ENCODE data around the gene MOB3A. TPM values are rescaled to one million over a fixed set of nuclear protein-coding genes. Genes with fewer than 3 reads are reported as not detected.
A peak's percentile ranks its signal among the peaks of the same experiment; 100 is the strongest.

The MOB3A gene
- total and polyA plus RNA-seq, 2 experiments from 2014 or later, result 15.7 to 25.1 TPM

DNA sequence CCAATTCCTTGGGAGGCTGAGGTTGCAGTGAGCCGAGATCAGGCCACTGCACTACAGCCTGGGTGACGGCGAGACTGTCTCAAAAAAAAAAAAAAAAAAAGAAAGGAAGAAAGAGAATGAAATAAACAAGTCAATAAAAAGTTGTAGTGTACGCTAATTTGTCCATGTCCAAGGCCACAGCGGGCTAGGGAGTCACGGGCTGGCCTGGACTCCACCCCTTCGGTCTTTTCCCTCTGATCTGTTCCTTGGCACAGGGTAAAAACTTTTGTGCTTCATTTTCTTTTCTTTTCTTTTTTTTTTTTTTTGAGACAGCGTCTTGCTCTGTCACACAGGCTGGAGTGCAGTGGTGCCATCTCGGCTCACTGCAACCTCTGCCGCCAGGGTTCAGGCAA is 25.7 kb downstream of the MOB3A start:
- H3K4me3 ChIP-seq, result no peak overlapping the region
- peaks cover 8% of the 10 kb centered on the region for H3K4me1 ChIP-seq (ENCODE audit: insufficient read depth)
- H3K9me3 ChIP-seq (ENCODE audit: low read depth), result no peaks in the 10 kb centered on the region
- H2AFZ ChIP-seq, result no peak overlapping the region
- H3K4me2 ChIP-seq, result no peak overlapping the region
- no peaks in the 10 kb centered on the region for H4K20me1 ChIP-seq (ENCODE audit: insufficient read depth, poor library complexity, severe bottlenecking)
- TF ChIP-seq EZH2 (IDR thresholded peaks at IDR 0.05; ENCODE audit: borderline replicate concordance) (no peak), EZH2phosphoT487 (IDR thresholded peaks at IDR 0.05; ENCODE audit: low read depth, severe bottlenecking, unreplicated experiment) (no peak)
- TF ChIP-seq, protein P1, sequence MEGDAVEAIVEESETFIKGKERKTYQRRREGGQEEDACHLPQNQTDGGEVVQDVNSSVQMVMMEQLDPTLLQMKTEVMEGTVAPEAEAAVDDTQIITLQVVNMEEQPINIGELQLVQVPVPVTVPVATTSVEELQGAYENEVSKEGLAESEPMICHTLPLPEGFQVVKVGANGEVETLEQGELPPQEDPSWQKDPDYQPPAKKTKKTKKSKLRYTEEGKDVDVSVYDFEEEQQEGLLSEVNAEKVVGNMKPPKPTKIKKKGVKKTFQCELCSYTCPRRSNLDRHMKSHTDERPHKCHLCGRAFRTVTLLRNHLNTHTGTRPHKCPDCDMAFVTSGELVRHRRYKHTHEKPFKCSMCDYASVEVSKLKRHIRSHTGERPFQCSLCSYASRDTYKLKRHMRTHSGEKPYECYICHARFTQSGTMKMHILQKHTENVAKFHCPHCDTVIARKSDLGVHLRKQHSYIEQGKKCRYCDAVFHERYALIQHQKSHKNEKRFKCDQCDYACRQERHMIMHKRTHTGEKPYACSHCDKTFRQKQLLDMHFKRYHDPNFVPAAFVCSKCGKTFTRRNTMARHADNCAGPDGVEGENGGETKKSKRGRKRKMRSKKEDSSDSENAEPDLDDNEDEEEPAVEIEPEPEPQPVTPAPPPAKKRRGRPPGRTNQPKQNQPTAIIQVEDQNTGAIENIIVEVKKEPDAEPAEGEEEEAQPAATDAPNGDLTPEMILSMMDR (IDR thresholded peaks at IDR 0.05; ENCODE audit: poor library complexity), result no peak
- no peak overlapping the region for H3K27ac ChIP-seq
- H3K9me2 ChIP-seq (replicated peaks; ENCODE audit: insufficient read depth), result no peaks in the 10 kb centered on the region
- WGBS (ENCODE audit: low lambda C conversion rate, missing lambda C conversion rate), result 94% methylated on average over 10 of the region's 10 CpGs
- H3K79me2 ChIP-seq, result no peaks in the 10 kb centered on the region
- DNase-seq (ENCODE audit: low spot score), result no peak
- no peaks in the 10 kb centered on the region for H3K27me3 ChIP-seq
- H3K36me3 ChIP-seq (replicated peaks; ENCODE audit: insufficient read depth, low read depth), result no peaks in the 10 kb centered on the region

DNA sequence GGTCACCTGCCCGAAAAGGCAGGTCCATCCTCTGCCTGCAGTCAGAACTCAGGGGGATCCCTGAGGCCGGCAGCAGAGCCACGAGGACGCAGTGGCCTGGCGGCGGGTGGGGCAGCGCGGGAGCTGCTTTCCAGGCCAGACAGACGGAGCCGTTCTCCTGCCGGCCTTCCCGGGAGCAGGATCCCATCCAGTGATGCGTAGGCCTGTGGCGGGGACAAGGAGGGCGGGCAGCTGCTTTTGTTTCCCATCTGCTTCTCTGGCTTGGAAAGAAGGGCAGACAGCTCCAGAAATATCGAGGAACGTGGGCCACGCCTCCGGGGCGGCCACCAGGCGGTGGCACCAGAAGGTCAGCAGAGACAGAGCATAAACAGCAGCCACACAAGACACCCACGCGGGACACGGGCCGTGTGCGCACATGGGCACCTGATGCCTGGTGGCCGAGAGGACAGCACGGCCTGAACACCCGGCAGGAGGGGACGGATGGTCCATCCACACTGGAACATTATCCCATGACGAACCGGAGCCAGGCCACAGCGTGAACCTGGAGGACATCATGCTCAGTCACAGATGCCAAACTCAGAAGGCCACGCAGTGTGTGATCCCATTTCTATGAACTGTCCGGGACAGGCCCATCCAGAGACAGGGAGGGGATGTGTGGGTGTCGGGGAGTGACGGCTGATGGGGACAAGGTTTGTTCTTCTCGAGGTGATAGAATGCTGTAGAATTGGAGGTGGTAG is 31.2 kb downstream of the MOB3A start:
- no peaks in the 10 kb centered on the region for H3K27me3 ChIP-seq
- DNase-seq (ENCODE audit: low spot score), result peak; percentile 3
- H3K27ac ChIP-seq, result no peak overlapping the region

DNA sequence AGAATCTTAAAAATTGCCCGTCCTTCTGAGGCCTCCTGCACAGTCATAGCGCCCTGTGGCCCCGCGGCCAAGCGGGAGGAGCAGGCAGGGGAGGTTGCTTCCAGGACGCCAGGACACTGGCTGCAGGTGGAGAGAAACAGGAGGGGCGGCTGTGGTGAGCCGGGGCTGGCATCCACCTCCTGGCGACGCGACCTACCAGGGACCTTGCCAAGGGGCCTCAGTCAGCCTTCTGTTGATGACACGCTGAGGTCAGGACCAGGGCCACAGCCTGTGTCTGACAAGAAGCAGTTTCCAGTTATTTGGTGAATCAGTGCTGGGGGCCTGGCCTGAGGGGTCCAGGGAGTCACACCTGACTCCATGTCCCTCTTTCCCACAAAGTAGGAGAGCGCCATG is 31.7 kb downstream of the MOB3A start:
- no peak overlapping the region for H2AFZ ChIP-seq
- 90% methylated on average over 13 of the region's 13 CpGs for WGBS (ENCODE audit: low lambda C conversion rate, missing lambda C conversion rate)
- TF ChIP-seq EZH2phosphoT487 (IDR thresholded peaks at IDR 0.05; ENCODE audit: low read depth, severe bottlenecking, unreplicated experiment) (no peak), EZH2 (IDR thresholded peaks at IDR 0.05; ENCODE audit: borderline replicate concordance) (no peak)
- TF ChIP-seq, protein P1 (IDR thresholded peaks at IDR 0.05; ENCODE audit: poor library complexity), result no peak
- H3K9me3 ChIP-seq (ENCODE audit: low read depth), result no peaks in the 10 kb centered on the region
- no peaks in the 10 kb centered on the region for H3K27me3 ChIP-seq
- H3K4me2 ChIP-seq, result no peak overlapping the region
- H3K4me1 ChIP-seq (ENCODE audit: insufficient read depth), result peaks cover 30% of the 10 kb centered on the region
- H3K4me3 ChIP-seq, result no peak overlapping the region
- peaks cover 7% of the 10 kb centered on the region for H3K79me2 ChIP-seq
- no peaks in the 10 kb centered on the region for H3K36me3 ChIP-seq (replicated peaks; ENCODE audit: insufficient read depth, low read depth)
- H3K27ac ChIP-seq, result no peak overlapping the region
- no peaks in the 10 kb centered on the region for H3K9me2 ChIP-seq (replicated peaks; ENCODE audit: insufficient read depth)
- no peak for DNase-seq (ENCODE audit: low spot score)
- H4K20me1 ChIP-seq (ENCODE audit: insufficient read depth, poor library complexity, severe bottlenecking), result no peaks in the 10 kb centered on the region

More for the DNA sequence above, 31.2 kb downstream of the MOB3A start:
- TF ChIP-seq EZH2phosphoT487 (IDR thresholded peaks at IDR 0.05; ENCODE audit: low read depth, severe bottlenecking, unreplicated experiment), result no peak
- TF ChIP-seq EZH2 (IDR thresholded peaks at IDR 0.05; ENCODE audit: borderline replicate concordance), result no peak
- TF ChIP-seq, protein P1 (IDR thresholded peaks at IDR 0.05; ENCODE audit: poor library complexity), result no peak
- Histone ChIP-seq H3K4me1 (ENCODE audit: insufficient read depth) (peaks cover 25% of the 10 kb centered on the region), H3K4me3 (no peak overlapping the region), H3K9me3 (ENCODE audit: low read depth) (no peaks in the 10 kb centered on the region), H2AFZ (no peak overlapping the region), H3K4me2 (no peak overlapping the region), H3K9me2 (replicated peaks; ENCODE audit: insufficient read depth) (no peaks in the 10 kb centered on the region), H3K79me2 (peaks cover 7% of the 10 kb centered on the region), H3K36me3 (replicated peaks; ENCODE audit: insufficient read depth, low read depth) (no peaks in the 10 kb centered on the region), H4K20me1 (ENCODE audit: insufficient read depth, poor library complexity, severe bottlenecking) (no peaks in the 10 kb centered on the region)
- WGBS (ENCODE audit: low lambda C conversion rate, missing lambda C conversion rate), result 90% methylated on average over 37 of the region's 38 CpGs
